H9 (cell line): ENCODE data around the gene BICDL2. TPM values are rescaled to one million over a fixed set of nuclear protein-coding genes. Genes with fewer than 3 reads are reported as not detected.

Experiments
- DNase-seq: peaks from one replicate; pipeline ENCODE4 v3.0.0-alpha.2; 2017
- H2AFZ ChIP-seq: one replicate; pipeline ENCODE4 v1.6.1; 2013; ENCODE audit warnings: mild to moderate bottlenecking, low read length, control low read depth, moderate library complexity
- H2AK5ac ChIP-seq: 2 replicates; pipeline ENCODE4 v1.6.1; 2013; ENCODE audit warnings: low read length, control low read depth, mixed read lengths; ENCODE audit not compliant: insufficient read length
- H2BK120ac ChIP-seq: one replicate; pipeline ENCODE4 v1.6.1; 2013; ENCODE audit warnings: low read depth, mild to moderate bottlenecking, low read length, control low read depth, inconsistent platforms; ENCODE audit not compliant: poor library complexity, severe bottlenecking
- H2BK12ac ChIP-seq: 2 replicates; pipeline ENCODE4 v1.6.1; 2013; ENCODE audit warnings: low read length, control low read depth, mixed read lengths, low read depth; ENCODE audit not compliant: insufficient read length
- H2BK15ac ChIP-seq: 2 replicates; pipeline ENCODE4 v1.6.1; 2013; ENCODE audit warnings: low read depth, low read length, control low read depth
- H2BK20ac ChIP-seq: one replicate; pipeline ENCODE4 v1.6.1; 2013; ENCODE audit warnings: low read depth, mild to moderate bottlenecking, low read length, control low read depth, inconsistent platforms; ENCODE audit not compliant: poor library complexity, severe bottlenecking
- H2BK5ac ChIP-seq: 2 replicates; pipeline ENCODE4 v1.6.1; 2013; ENCODE audit warnings: low read length, control low read depth, mixed read lengths; ENCODE audit not compliant: insufficient read length
- H3K14ac ChIP-seq: 2 replicates; pipeline ENCODE4 v1.6.1; 2013; ENCODE audit warnings: low read length, control low read depth; ENCODE audit not compliant: insufficient read depth
- H3K18ac ChIP-seq: 2 replicates; pipeline ENCODE4 v1.6.1; 2013; ENCODE audit warnings: low read depth, mild to moderate bottlenecking, mixed read lengths, low read length, control low read depth; ENCODE audit not compliant: insufficient read length
- H3K23ac ChIP-seq: 2 replicates; pipeline ENCODE4 v1.6.1; 2013; ENCODE audit warnings: low read length, control low read depth, mixed read lengths, low read depth; ENCODE audit not compliant: insufficient read length
- H3K23me2 ChIP-seq: 2 replicates; pipeline ENCODE4 v1.6.1; 2013; ENCODE audit warnings: low read depth, mild to moderate bottlenecking, mixed read lengths, low read length, control low read depth; ENCODE audit not compliant: insufficient read length, poor library complexity, severe bottlenecking
- H3K27ac ChIP-seq: 2 replicates; pipeline ENCODE4 v1.5.1; 2013; ENCODE audit warnings: low read length, control low read depth, mixed read lengths, low read depth; ENCODE audit not compliant: insufficient read length
- H3K27me3 ChIP-seq: 2 replicates; pipeline ENCODE4 v1.6.1; 2013; ENCODE audit warnings: low read length, control low read depth, inconsistent platforms; ENCODE audit not compliant: insufficient read depth
- H3K4ac ChIP-seq: 2 replicates; pipeline ENCODE4 v1.6.1; 2013; ENCODE audit warnings: low read depth, mild to moderate bottlenecking, control low read depth, inconsistent platforms, low read length, moderate library complexity
- H3K4me1 ChIP-seq: 2 replicates; pipeline ENCODE4 v1.6.1; 2013; ENCODE audit warnings: low read length, control low read depth, inconsistent platforms; ENCODE audit not compliant: insufficient read depth
- H3K4me2 ChIP-seq: 2 replicates; pipeline ENCODE4 v1.6.1; 2013; ENCODE audit warnings: low read length, control low read depth, mixed read lengths; ENCODE audit not compliant: insufficient read length, insufficient read depth
- H3K56ac ChIP-seq: 2 replicates; pipeline ENCODE4 v1.6.1; 2013; ENCODE audit warnings: low read depth, mild to moderate bottlenecking, mixed read lengths, low read length, control low read depth; ENCODE audit not compliant: insufficient read length
- H3K79me1 ChIP-seq: 2 replicates; pipeline ENCODE4 v1.6.1; 2013; ENCODE audit warnings: low read depth, mild to moderate bottlenecking, moderate library complexity, low read length, control low read depth, inconsistent platforms; ENCODE audit not compliant: insufficient read depth, poor library complexity, severe bottlenecking
- H3K79me2 ChIP-seq: 2 replicates; pipeline ENCODE4 v1.6.1; 2013; ENCODE audit warnings: low read length, control low read depth, inconsistent platforms; ENCODE audit not compliant: insufficient read depth
- H3K9ac ChIP-seq: 2 replicates; pipeline ENCODE4 v1.6.1; 2013; ENCODE audit warnings: low read length, control low read depth, mixed read lengths; ENCODE audit not compliant: insufficient read length; ENCODE audit errors: extremely low read depth
- H3K9me3 ChIP-seq: one replicate; pipeline ENCODE4 v1.6.1; 2013; ENCODE audit warnings: low read depth, low read length, inconsistent platforms; ENCODE audit not compliant: control insufficient read depth
- H3T11ph ChIP-seq: one replicate; pipeline ENCODE4 v1.6.1; 2013; ENCODE audit warnings: mild to moderate bottlenecking, low read length, control low read depth, inconsistent platforms
- H4K20me1 ChIP-seq: one replicate; pipeline ENCODE4 v1.6.1; 2013; ENCODE audit not compliant: control insufficient read depth, insufficient read length, insufficient read depth
- H4K5ac ChIP-seq: 2 replicates; pipeline ENCODE4 v1.6.1; 2013; ENCODE audit warnings: low read depth, mild to moderate bottlenecking, mixed read lengths, low read length, control low read depth; ENCODE audit not compliant: insufficient read length
- H4K8ac ChIP-seq: replicated peaks from 2 replicates; pipeline ENCODE4 v1.6.1; 2013; ENCODE audit warnings: low read length, control low read depth, mixed read lengths, low read depth; ENCODE audit not compliant: insufficient read length
- H4K91ac ChIP-seq: 2 replicates; pipeline ENCODE4 v1.6.1; 2013; ENCODE audit warnings: low read depth, mild to moderate bottlenecking, moderate library complexity, mixed read lengths, low read length, control low read depth; ENCODE audit not compliant: insufficient read length
- H3K27ac Mint-ChIP-seq, 3 experiments: 2 replicates in 2 of 3; 3 replicates in 1 of 3; pipeline ENCODE4 v1.8.0; 2020 to 2021; ENCODE audit warnings: mixed read lengths in 3 of 3, mild to moderate bottlenecking in 1 of 3, moderate library complexity in 1 of 3
- H3K27me3 Mint-ChIP-seq: 2 replicates; pipeline ENCODE4 v1.8.0; 2021; ENCODE audit warnings: low read depth, mild to moderate bottlenecking, moderate library complexity, mixed read lengths
- H3K36me3 Mint-ChIP-seq, 3 experiments: 2 replicates in 2 of 3; 3 replicates in 1 of 3; pipeline ENCODE4 v1.8.0; 2020 to 2021; ENCODE audit warnings: low read depth in 3 of 3, mixed read lengths in 3 of 3; ENCODE audit not compliant: insufficient read depth in 1 of 3
- H3K4me1 Mint-ChIP-seq, 2 experiments: 2 replicates each; pipeline ENCODE4 v1.8.0; 2020; ENCODE audit warnings: mixed read lengths in 2 of 2
- H3K4me3 Mint-ChIP-seq, 2 experiments: 2 replicates in 1 of 2; 3 replicates in 1 of 2; pipeline ENCODE4 v1.8.0; 2020 to 2021; ENCODE audit warnings: mild to moderate bottlenecking in 2 of 2, mixed read lengths in 2 of 2, moderate library complexity in 1 of 2
- H3K9me3 Mint-ChIP-seq, 2 experiments: 2 replicates in 1 of 2; 3 replicates in 1 of 2; pipeline ENCODE4 v1.8.0; 2020; ENCODE audit warnings: mild to moderate bottlenecking in 2 of 2, mixed read lengths in 2 of 2, moderate library complexity in 1 of 2
- WGBS: extraction: QIAGEN DNeasy Blood & Tissue Kit; methylation state at CpG from one replicate; pipeline ENCODE4 v1.1.7; 2013; ENCODE audit warnings: missing lambda C conversion rate, low lambda C conversion rate, mixed read lengths; ENCODE audit not compliant: insufficient read length; ENCODE audit errors: extremely low coverage; 5-methylcytosine and 5-hydroxymethylcytosine counted together
- total RNA-seq: library from RNA; stranded (reverse); gene quantifications from 2 replicates; pipeline ENCODE4 v1.2.1, GENCODE V29; 2021
- TF ChIP-seq, protein P1 (sequence below): fragments of 200-600 bp; sonication (generic); conservative IDR thresholded peaks from 3 replicates; pipeline ENCODE4 v1.8.0; 2021; ENCODE audit warnings: antibody characterized with exemption, mild to moderate bottlenecking

BICDL2 gene
- total RNA-seq, 1 experiment from 2014 or later, result 13.5 TPM

DNA sequence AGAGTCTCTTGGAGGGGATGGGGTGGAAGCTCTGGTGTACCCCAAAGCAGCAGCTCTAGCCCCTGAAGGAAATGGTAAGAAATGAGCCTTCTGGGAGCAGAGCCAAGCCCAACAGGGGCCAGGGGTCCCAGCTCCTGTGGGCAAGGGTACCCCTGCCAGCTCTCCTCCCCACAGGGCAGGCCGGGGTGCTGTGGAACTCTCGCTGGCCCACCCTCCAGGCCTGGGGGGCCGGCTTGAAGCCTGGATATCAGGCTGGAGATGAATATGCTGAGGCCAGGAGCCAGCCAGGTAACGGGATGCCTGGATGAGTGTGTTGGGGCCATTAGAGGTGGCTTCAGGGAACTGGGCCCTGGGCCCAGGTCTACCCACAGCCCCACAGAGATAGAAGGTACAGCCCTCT lies 36.2 kb downstream of the BICDL2 start:
- Mint-ChIP-seq H3K4me1 (peaks cover 6 to 32% of the 10 kb centered on the region in 2 experiments), H3K27me3 (no peaks in the 10 kb centered on the region; the same call in none of the 2 replicates), H3K9me3 (no peaks in the 10 kb centered on the region), H3K27ac (no peak overlapping the region), H3K4me3 (no peak overlapping the region), H3K36me3 (peaks cover 0 to 7% (median 0%) of the 10 kb centered on the region in 3 experiments; a peak in 3 of 7 replicates)
- Histone ChIP-seq H3K23ac (no peak overlapping the region), H4K8ac (no peak overlapping the region), H2BK20ac (no peak overlapping the region), H3K18ac (no peak overlapping the region), H4K20me1 (peaks cover 2% of the 10 kb centered on the region), H3T11ph (no peak overlapping the region), H3K4me1 (no peaks in the 10 kb centered on the region), H3K14ac (no peak overlapping the region), H4K5ac (no peak overlapping the region), H2BK5ac (no peak overlapping the region), H3K4ac (no peak overlapping the region), H2AFZ (no peak overlapping the region), H3K9ac (no peak overlapping the region), H3K79me1 (no peaks in the 10 kb centered on the region), H3K79me2 (no peaks in the 10 kb centered on the region), H2AK5ac (no peak overlapping the region), H3K27me3 (no peaks in the 10 kb centered on the region), H3K27ac (no peak overlapping the region), H3K9me3 (no peaks in the 10 kb centered on the region), H2BK15ac (no peak overlapping the region; the same call in 1 of the 2 replicates), H3K56ac (no peak overlapping the region), H2BK12ac (no peak overlapping the region), H3K4me2 (no peak overlapping the region), H4K91ac (no peak overlapping the region), H3K23me2 (no peaks in the 10 kb centered on the region), H2BK120ac (no peak overlapping the region)
- no CpG with 5 or more reads among the region's 4 CpGs for WGBS
- TF ChIP-seq, protein P1, sequence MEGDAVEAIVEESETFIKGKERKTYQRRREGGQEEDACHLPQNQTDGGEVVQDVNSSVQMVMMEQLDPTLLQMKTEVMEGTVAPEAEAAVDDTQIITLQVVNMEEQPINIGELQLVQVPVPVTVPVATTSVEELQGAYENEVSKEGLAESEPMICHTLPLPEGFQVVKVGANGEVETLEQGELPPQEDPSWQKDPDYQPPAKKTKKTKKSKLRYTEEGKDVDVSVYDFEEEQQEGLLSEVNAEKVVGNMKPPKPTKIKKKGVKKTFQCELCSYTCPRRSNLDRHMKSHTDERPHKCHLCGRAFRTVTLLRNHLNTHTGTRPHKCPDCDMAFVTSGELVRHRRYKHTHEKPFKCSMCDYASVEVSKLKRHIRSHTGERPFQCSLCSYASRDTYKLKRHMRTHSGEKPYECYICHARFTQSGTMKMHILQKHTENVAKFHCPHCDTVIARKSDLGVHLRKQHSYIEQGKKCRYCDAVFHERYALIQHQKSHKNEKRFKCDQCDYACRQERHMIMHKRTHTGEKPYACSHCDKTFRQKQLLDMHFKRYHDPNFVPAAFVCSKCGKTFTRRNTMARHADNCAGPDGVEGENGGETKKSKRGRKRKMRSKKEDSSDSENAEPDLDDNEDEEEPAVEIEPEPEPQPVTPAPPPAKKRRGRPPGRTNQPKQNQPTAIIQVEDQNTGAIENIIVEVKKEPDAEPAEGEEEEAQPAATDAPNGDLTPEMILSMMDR, result no peak
- no peak for DNase-seq
